MM.1S (cell line): Measurements from ENCODE around the gene RHOBTB1.

Source experiments
- DNase-seq: peaks from one replicate; pipeline ENCODE4 v3.0.0-alpha.2; 2015
- H2AFZ ChIP-seq: fragments of 300-600 bp; sonication (generic); 2 replicates; pipeline ENCODE4 v1.6.0; 2016; ENCODE audit warnings: antibody characterized with exemption, low read length
- H3F3A ChIP-seq: fragments of 300-600 bp; sonication (generic); 2 replicates; pipeline ENCODE4 v1.6.1; 2016; ENCODE audit warnings: mild to moderate bottlenecking, antibody characterized with exemption, low read length, moderate library complexity, mixed read lengths; ENCODE audit not compliant: insufficient read depth
- H3K27ac ChIP-seq: fragments of 300-600 bp; sonication (generic); 2 replicates; pipeline ENCODE4 v1.5.1; 2016; ENCODE audit warnings: mild to moderate bottlenecking, low read length
- H3K27me3 ChIP-seq: fragments of 300-600 bp; sonication (generic); replicated peaks from 2 replicates; pipeline ENCODE4 v1.6.0; 2016; ENCODE audit warnings: low read length; ENCODE audit not compliant: insufficient read depth
- H3K36me3 ChIP-seq: fragments of 300-600 bp; sonication (generic); replicated peaks from 2 replicates; pipeline ENCODE4 v1.6.1; 2016; ENCODE audit warnings: mild to moderate bottlenecking, low read length, mixed read lengths; ENCODE audit not compliant: insufficient read depth
- H3K4me1 ChIP-seq: fragments of 300-600 bp; sonication (generic); 2 replicates; pipeline ENCODE4 v1.6.1; 2016; ENCODE audit warnings: low read length, mixed read lengths
- H3K4me2 ChIP-seq: fragments of 300-600 bp; sonication (generic); 2 replicates; pipeline ENCODE4 v1.6.0; 2016; ENCODE audit warnings: low read depth, low read length
- H3K4me3 ChIP-seq: fragments of 300-600 bp; sonication (generic); 2 replicates; pipeline ENCODE4 v1.5.1; 2016; ENCODE audit warnings: low read length, mixed read lengths
- H3K79me2 ChIP-seq: fragments of 300-600 bp; sonication (generic); 2 replicates; pipeline ENCODE4 v1.6.1; 2016; ENCODE audit warnings: mixed run types, low read length, mixed read lengths
- H3K9ac ChIP-seq: fragments of 300-600 bp; sonication (generic); 2 replicates; pipeline ENCODE4 v1.6.1; 2016; ENCODE audit warnings: low read length, mixed read lengths
- H3K9me2 ChIP-seq: fragments of 300-600 bp; sonication (generic); replicated peaks from 2 replicates; pipeline ENCODE4 v1.6.1; 2016; ENCODE audit warnings: mild to moderate bottlenecking, low read length, mixed read lengths; ENCODE audit not compliant: insufficient read depth
- H3K9me3 ChIP-seq: fragments of 300-600 bp; sonication (generic); replicated peaks from 2 replicates; pipeline ENCODE4 v1.6.1; 2016; ENCODE audit warnings: mild to moderate bottlenecking, low read length, mixed read lengths; ENCODE audit not compliant: insufficient read depth
- H4K20me1 ChIP-seq: fragments of 300-600 bp; sonication (generic); 2 replicates; pipeline ENCODE4 v1.6.1; 2016; ENCODE audit warnings: mild to moderate bottlenecking, low read length, moderate library complexity, mixed read lengths; ENCODE audit not compliant: insufficient read depth
- CTCF ChIP-seq: fragments of 300-600 bp; sonication (generic); IDR thresholded peaks from 2 replicates; pipeline ENCODE4 v1.5.1; 2016; ENCODE audit warnings: antibody characterized with exemption, low read length, mixed read lengths
- EZH2 ChIP-seq: fragments of 300-600 bp; sonication (generic); optimal IDR thresholded peaks from 2 replicates; pipeline ENCODE3; 2017; ENCODE audit warnings: low read depth, mild to moderate bottlenecking, antibody characterized with exemption, low read length, mixed read lengths
- EZH2phosphoT487 ChIP-seq: fragments of 300-600 bp; sonication (generic); IDR thresholded peaks from 2 replicates; pipeline ENCODE4 v1.6.1; 2018; ENCODE audit warnings: antibody characterized with exemption, low read length

RHOBTB1 gene

DNA sequence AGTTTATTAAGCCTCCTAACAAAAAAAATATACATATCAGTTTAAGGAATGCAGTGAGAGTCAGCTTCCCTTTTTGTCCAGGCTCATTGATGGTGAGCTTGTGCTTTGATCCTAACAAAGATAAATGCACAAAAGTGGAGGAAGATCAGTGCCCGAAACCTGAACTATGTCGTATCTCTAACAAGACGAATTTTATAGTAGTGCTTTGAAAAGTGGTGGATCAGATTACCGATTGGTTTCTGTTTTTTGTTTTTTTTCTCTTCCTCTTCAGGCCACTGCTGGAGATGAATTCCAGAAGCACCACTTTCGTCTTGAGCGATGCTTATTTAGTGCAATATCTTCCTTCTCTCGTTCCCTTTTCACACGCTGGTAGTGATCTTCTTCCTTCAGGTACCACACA lies 72.8 kb downstream of the RHOBTB1 start:
- H3K4me2 ChIP-seq: no peak overlapping the region
- no peaks in the 10 kb centered on the region for H3K9me2 ChIP-seq
- no peaks in the 10 kb centered on the region for H3K9me3 ChIP-seq
- no peak overlapping the region for H3K9ac ChIP-seq
- no peaks in the 10 kb centered on the region for H3F3A ChIP-seq
- H3K27me3 ChIP-seq: no peaks in the 10 kb centered on the region
- no peak overlapping the region for H2AFZ ChIP-seq
- no peaks in the 10 kb centered on the region for H3K79me2 ChIP-seq
- no peaks in the 10 kb centered on the region for H4K20me1 ChIP-seq
- H3K4me3 ChIP-seq: no peak overlapping the region
- H3K27ac ChIP-seq: no peak overlapping the region
- no peaks in the 10 kb centered on the region for H3K4me1 ChIP-seq
- DNase-seq: no peak
- no peak for TF ChIP-seq EZH2
- no peak for TF ChIP-seq EZH2phosphoT487
- no peak for TF ChIP-seq CTCF
- no peaks in the 10 kb centered on the region for H3K36me3 ChIP-seq

DNA sequence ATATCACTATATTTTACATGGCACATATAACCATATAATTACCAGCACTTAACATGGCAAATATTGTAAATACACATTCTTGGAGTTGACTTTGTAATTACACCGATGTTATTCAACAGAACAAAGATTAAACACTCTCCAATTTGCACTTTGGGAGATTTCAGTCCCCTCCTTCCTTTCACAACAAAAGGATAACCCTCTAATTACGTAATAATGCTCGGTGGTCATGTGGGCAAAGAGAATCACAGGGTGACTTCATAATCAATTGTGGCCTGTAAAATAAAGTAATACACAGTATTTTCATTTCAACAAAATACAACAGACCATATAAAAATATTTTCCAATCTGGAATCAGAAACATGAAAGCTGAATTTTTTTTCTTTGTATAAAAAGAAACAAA lies 73.2 kb downstream of the RHOBTB1 start:
- no peaks in the 10 kb centered on the region for H3F3A ChIP-seq
- H4K20me1 ChIP-seq: no peaks in the 10 kb centered on the region

DNA sequence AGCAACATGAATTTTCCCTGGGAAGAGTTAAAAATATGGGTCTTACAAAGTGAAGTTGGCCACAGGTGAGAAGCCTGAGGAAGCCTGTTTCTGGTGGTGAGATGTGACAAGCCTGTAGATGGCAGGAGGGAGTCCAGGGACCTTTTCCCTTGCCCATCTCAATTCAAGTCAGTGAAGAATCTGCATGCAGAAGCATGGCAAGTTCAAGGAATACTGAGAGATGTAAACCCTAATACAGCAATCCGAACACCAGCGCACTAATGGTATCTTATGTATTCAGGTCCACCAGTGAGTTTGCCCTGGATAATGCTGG lies 73.6 kb downstream of the RHOBTB1 start:
- no peak for DNase-seq
- TF ChIP-seq CTCF: no peak
- TF ChIP-seq EZH2phosphoT487: no peak
- TF ChIP-seq EZH2: no peak
- H3K4me1 ChIP-seq: no peaks in the 10 kb centered on the region
- no peak overlapping the region for H3K4me2 ChIP-seq
- no peak overlapping the region for H3K4me3 ChIP-seq
- H3K79me2 ChIP-seq: no peaks in the 10 kb centered on the region
- no peaks in the 10 kb centered on the region for H3F3A ChIP-seq
- H4K20me1 ChIP-seq: no peaks in the 10 kb centered on the region
- H3K9me3 ChIP-seq: no peaks in the 10 kb centered on the region
- no peaks in the 10 kb centered on the region for H3K27me3 ChIP-seq
- no peaks in the 10 kb centered on the region for H3K9me2 ChIP-seq
- H2AFZ ChIP-seq: no peak overlapping the region
- H3K9ac ChIP-seq: no peak overlapping the region
- H3K36me3 ChIP-seq: no peaks in the 10 kb centered on the region
- H3K27ac ChIP-seq: no peak overlapping the region

More for the DNA sequence above, 73.2 kb downstream of the RHOBTB1 start:
- no peaks in the 10 kb centered on the region for H3K36me3 ChIP-seq
- TF ChIP-seq CTCF (no peak), EZH2phosphoT487 (no peak), EZH2 (no peak)
- H3K79me2 ChIP-seq: no peaks in the 10 kb centered on the region
- H3K9me3 ChIP-seq: no peaks in the 10 kb centered on the region
- H3K4me3 ChIP-seq: no peak overlapping the region
- no peaks in the 10 kb centered on the region for H3K27me3 ChIP-seq
- no peaks in the 10 kb centered on the region for H3K9me2 ChIP-seq
- no peak for DNase-seq
- H3K4me1 ChIP-seq: no peaks in the 10 kb centered on the region
- no peak overlapping the region for H3K4me2 ChIP-seq
- H2AFZ ChIP-seq: no peak overlapping the region
- H3K9ac ChIP-seq: no peak overlapping the region
- no peak overlapping the region for H3K27ac ChIP-seq
